OCI-LY3 (cell line): Measurements from ENCODE around the gene ABCF2.

Experiments used
- CTCF ChIP-seq: fragments of 200-600, 300-600 bp; sonication (generic); IDR thresholded peaks from 2 replicates; pipeline ENCODE4 v1.5.1; 2014; ENCODE audit warnings: antibody characterized with exemption, low read length, low read depth
- EZH2phosphoT487 ChIP-seq: fragments of 200-600 bp; shearing (Covaris generic); IDR thresholded peaks from 2 replicates; pipeline ENCODE4 v1.6.1; 2018; ENCODE audit warnings: antibody characterized with exemption, mixed run types, low read depth

DNA sequence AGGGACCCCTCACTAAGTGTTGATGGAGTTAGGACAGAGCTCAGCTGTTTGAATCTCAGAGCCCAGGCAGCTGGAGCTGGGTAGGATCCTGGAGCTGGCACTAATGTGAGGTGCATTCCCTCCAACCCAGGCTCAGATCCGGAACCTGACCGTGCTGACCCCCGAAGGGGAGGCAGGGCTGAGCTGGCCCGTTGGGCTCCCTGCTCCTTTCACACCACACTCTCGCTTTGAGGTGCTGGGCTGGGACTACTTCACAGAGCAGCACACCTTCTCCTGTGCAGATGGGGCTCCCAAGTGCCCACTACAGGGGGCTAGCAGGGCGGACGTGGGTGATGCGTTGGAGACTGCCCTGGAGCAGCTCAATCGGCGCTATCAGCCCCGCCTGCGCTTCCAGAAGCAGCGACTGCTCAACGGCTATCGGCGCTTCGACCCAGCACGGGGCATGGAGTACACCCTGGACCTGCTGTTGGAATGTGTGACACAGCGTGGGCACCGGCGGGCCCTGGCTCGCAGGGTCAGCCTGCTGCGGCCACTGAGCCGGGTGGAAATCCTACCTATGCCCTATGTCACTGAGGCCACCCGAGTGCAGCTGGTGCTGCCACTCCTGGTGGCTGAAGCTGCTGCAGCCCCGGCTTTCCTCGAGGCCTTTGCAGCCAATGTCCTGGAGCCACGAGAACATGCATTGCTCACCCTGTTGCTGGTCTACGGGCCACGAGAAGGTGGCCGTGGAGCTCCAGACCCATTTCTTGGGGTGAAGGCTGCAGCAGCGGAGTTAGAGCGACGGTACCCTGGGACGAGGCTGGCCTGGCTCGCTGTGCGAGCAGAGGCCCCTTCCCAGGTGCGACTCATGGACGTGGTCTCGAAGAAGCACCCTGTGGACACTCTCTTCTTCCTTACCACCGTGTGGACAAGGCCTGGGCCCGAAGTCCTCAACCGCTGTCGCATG lies 10.5 kb upstream of the ABCF2 start:
- no peak for TF ChIP-seq CTCF
- no peak for TF ChIP-seq EZH2phosphoT487
